H1 (cell line): ENCODE data around the gene RCBTB1. TPM values are rescaled to one million over a fixed set of nuclear protein-coding genes. Genes with fewer than 3 reads are reported as not detected.

Experiments
- CTCF ChIA-PET: fragments of 300-600 bp; sonication (Branson Sonifier 250); formaldehyde crosslinking; loops from one replicate; lab custom pipeline; 2021; ENCODE audit not compliant: partially characterized antibody; lab: Charles Lee
- POLR2A ChIA-PET: fragments of 300-600 bp; sonication (Branson Sonifier 250); formaldehyde crosslinking; loops from one replicate; lab custom pipeline; 2021; ENCODE audit warnings: inconsistent platforms; ENCODE audit not compliant: partially characterized antibody; lab: Charles Lee
- DNase-seq, 2 experiments: peaks; one replicate each; pipeline versions ENCODE4 v3.0.0 to v3.0.0-alpha.2; 2010 to 2022; ENCODE audit warnings: low spot score in 2 of 2, low read depth in 1 of 2, mixed read lengths in 1 of 2
- FAIRE-seq: peaks from 2 replicates; lab custom pipeline; 2011; peaks lifted over from hg19 to GRCh38; lab: Jason Lieb, UNC
- H2AFZ ChIP-seq: 2 replicates; pipeline ENCODE4 v1.8.1; 2012; ENCODE audit warnings: low read length, inconsistent platforms
- H2AK5ac ChIP-seq: 2 replicates; pipeline ENCODE4 v1.6.1; 2013; ENCODE audit warnings: low read depth, low read length
- H2BK120ac ChIP-seq: replicated peaks from 2 replicates; pipeline ENCODE3; 2013; ENCODE audit warnings: low read depth, low read length, inconsistent platforms
- H2BK12ac ChIP-seq: 2 replicates; pipeline ENCODE4 v1.6.1; 2013; ENCODE audit warnings: low read depth, low read length
- H2BK15ac ChIP-seq: 2 replicates; pipeline ENCODE4 v1.6.1; 2013; ENCODE audit warnings: low read length
- H2BK20ac ChIP-seq: 2 replicates; pipeline ENCODE4 v1.6.1; 2013; ENCODE audit warnings: low read length
- H2BK5ac ChIP-seq: 2 replicates; pipeline ENCODE4 v1.6.1; 2013; ENCODE audit warnings: low read depth, low read length
- H3K14ac ChIP-seq: 2 replicates; pipeline ENCODE4 v1.6.1; 2013; ENCODE audit warnings: inconsistent platforms; ENCODE audit not compliant: insufficient read length
- H3K18ac ChIP-seq: 2 replicates; pipeline ENCODE4 v1.6.1; 2013; ENCODE audit warnings: low read length; ENCODE audit errors: extremely low read depth
- H3K23ac ChIP-seq: 2 replicates; pipeline ENCODE4 v1.6.1; 2013; ENCODE audit warnings: inconsistent platforms; ENCODE audit not compliant: insufficient read length
- H3K23me2 ChIP-seq: 2 replicates; pipeline ENCODE4 v1.6.1; 2013; ENCODE audit warnings: low read depth, low read length
- H3K27ac ChIP-seq: 2 replicates; pipeline ENCODE4 v1.6.1; 2011; ENCODE audit warnings: low read depth, low read length, inconsistent platforms
- H3K27me3 ChIP-seq, 4 experiments: replicated peaks in 1 of 4; 1 replicate in 1 of 4; 2 replicates in 3 of 4; pipeline versions ENCODE4 v1.6.1 to v1.8.1; 2011 to 2013; ENCODE audit warnings: low read length in 3 of 4, mild to moderate bottlenecking in 3 of 4, inconsistent platforms in 2 of 4, mixed read lengths in 2 of 4, moderate library complexity in 1 of 4; ENCODE audit not compliant: control insufficient read depth in 3 of 4, insufficient read depth in 3 of 4; ENCODE audit errors: extremely low read depth in 1 of 4
- H3K36me3 ChIP-seq, 4 experiments: 2 replicates each; pipeline versions ENCODE4 v1.6.1 to v1.8.1; 2011 to 2013; ENCODE audit warnings: mild to moderate bottlenecking in 4 of 4, low read length in 3 of 4, moderate library complexity in 2 of 4, control low read depth in 1 of 4, inconsistent platforms in 1 of 4; ENCODE audit not compliant: insufficient read depth in 4 of 4, control insufficient read depth in 2 of 4
- H3K4ac ChIP-seq: replicated peaks from 2 replicates; pipeline ENCODE3; 2013; ENCODE audit warnings: low read length, low read depth, mixed read lengths, inconsistent platforms; ENCODE audit not compliant: insufficient read length
- H3K4me1 ChIP-seq, 4 experiments: replicated peaks in 1 of 4; 1 replicate in 1 of 4; 2 replicates in 3 of 4; pipeline versions ENCODE4 v1.6.1 to v1.8.1; 2011 to 2013; ENCODE audit warnings: low read length in 3 of 4, inconsistent platforms in 2 of 4, mixed read lengths in 1 of 4; ENCODE audit not compliant: insufficient read depth in 4 of 4, control insufficient read depth in 3 of 4
- H3K4me2 ChIP-seq, 2 experiments: 2 replicates each; pipeline versions ENCODE4 v1.6.1 to v1.8.1; 2011 to 2013; ENCODE audit warnings: low read depth in 2 of 2, low read length in 2 of 2, control low read depth in 1 of 2, inconsistent platforms in 1 of 2, mild to moderate bottlenecking in 1 of 2; ENCODE audit not compliant: insufficient read depth in 1 of 2
- H3K4me3 ChIP-seq, 4 experiments: fragments of 200-600, 300-600 bp in 1 of 4; sonication (generic), shearing (Covaris generic), sonication (Bioruptor Twin) in 1 of 4; 2 replicates each; pipeline versions ENCODE4 v1.5.1 to v1.8.1; 2011 to 2016; ENCODE audit warnings: low read length in 4 of 4, low read depth in 3 of 4, control low read depth in 2 of 4, inconsistent platforms in 2 of 4, mild to moderate bottlenecking in 2 of 4, mixed read lengths in 1 of 4, moderate library complexity in 1 of 4; ENCODE audit not compliant: insufficient read depth in 2 of 4; ENCODE audit errors: extremely low read depth in 1 of 4
- H3K56ac ChIP-seq: replicated peaks from 2 replicates; pipeline ENCODE3; 2013; ENCODE audit warnings: low read depth, mild to moderate bottlenecking, mixed read lengths, low read length, inconsistent platforms; ENCODE audit not compliant: insufficient read length
- H3K79me1 ChIP-seq: 2 replicates; pipeline ENCODE4 v1.6.1; 2013; ENCODE audit warnings: low read depth, low read length, control low read depth
- H3K79me2 ChIP-seq, 2 experiments: 2 replicates each; pipeline versions ENCODE4 v1.6.1 to v1.8.1; 2012 to 2013; ENCODE audit warnings: low read length in 2 of 2, mild to moderate bottlenecking in 2 of 2, inconsistent platforms in 1 of 2; ENCODE audit not compliant: insufficient read depth in 2 of 2, control insufficient read depth in 1 of 2
- H3K9ac ChIP-seq, 4 experiments: replicated peaks in 1 of 4; 1 replicate in 1 of 4; 2 replicates in 3 of 4; pipeline versions ENCODE4 v1.6.1 to v1.8.1; 2011 to 2013; ENCODE audit warnings: low read depth in 3 of 4, low read length in 3 of 4, control low read depth in 2 of 4, mild to moderate bottlenecking in 2 of 4, moderate library complexity in 2 of 4, inconsistent platforms in 1 of 4; ENCODE audit errors: extremely low read depth in 1 of 4
- H3K9me3 ChIP-seq, 2 experiments: 2 replicates each; pipeline versions ENCODE4 v1.6.1 to v1.8.1; 2012 to 2013; ENCODE audit warnings: mild to moderate bottlenecking in 2 of 2, moderate library complexity in 2 of 2, control low read depth in 1 of 2, inconsistent platforms in 1 of 2, low read depth in 1 of 2, low read length in 1 of 2, mixed read lengths in 1 of 2; ENCODE audit not compliant: insufficient read depth in 2 of 2
- H4K20me1 ChIP-seq, 2 experiments: replicated peaks in 1 of 2; 2 replicates each; pipeline versions ENCODE3 to v1.8.1; 2011 to 2013; ENCODE audit warnings: inconsistent platforms in 2 of 2, low read length in 2 of 2, mild to moderate bottlenecking in 1 of 2; ENCODE audit not compliant: insufficient read depth in 2 of 2, control insufficient read depth in 1 of 2
- H4K5ac ChIP-seq: 2 replicates; pipeline ENCODE4 v1.6.1; 2013; ENCODE audit warnings: low read length, low read depth, mixed read lengths, inconsistent platforms; ENCODE audit not compliant: insufficient read length
- H4K8ac ChIP-seq: 2 replicates; pipeline ENCODE4 v1.8.0; 2013; ENCODE audit warnings: mild to moderate bottlenecking, moderate library complexity, low read length, inconsistent platforms; ENCODE audit not compliant: insufficient read depth; ENCODE audit errors: extremely low read depth
- H4K91ac ChIP-seq: replicated peaks from 2 replicates; pipeline ENCODE3; 2013; ENCODE audit warnings: low read length, mixed read lengths, inconsistent platforms; ENCODE audit not compliant: insufficient read length
- SIN3A ChIP-seq, 2 experiments: IDR thresholded peaks in 1 of 2; conservative IDR thresholded peaks in 1 of 2; 2 replicates each; pipeline ENCODE4 v1.6.1; 2011 to 2012; ENCODE audit warnings: low read length in 2 of 2, improper control_type of control experiment in 1 of 2, low read depth in 1 of 2, mild to moderate bottlenecking in 1 of 2
- SIX5 ChIP-seq: IDR thresholded peaks from 2 replicates; pipeline ENCODE4 v1.6.1; 2011; ENCODE audit warnings: mild to moderate bottlenecking, low read depth, low read length
- TCF12 ChIP-seq: IDR thresholded peaks from 2 replicates; pipeline ENCODE4 v1.6.1; 2011; ENCODE audit warnings: low read depth, mild to moderate bottlenecking, low read length
- WGBS, 2 experiments: shearing (Covaris generic) in 1 of 2; methylation state at CpG; one replicate each; pipeline versions ENCODE4 v1.1.6 to v1.1.7; 2013 to 2015; ENCODE audit warnings: low lambda C conversion rate in 2 of 2, mixed read lengths in 2 of 2, inconsistent platforms in 1 of 2, low coverage in 1 of 2, missing lambda C conversion rate in 1 of 2; ENCODE audit not compliant: insufficient replicate concordance in 2 of 2, insufficient coverage in 1 of 2, insufficient read length in 1 of 2; ENCODE audit errors: extremely low coverage in 1 of 2, missing lambda C conversion rate in 1 of 2; 5-methylcytosine and 5-hydroxymethylcytosine counted together
- polyA plus RNA-seq, 7 experiments: library from polyadenylated mRNA; depleted of rRNA in 3 of 7; stranded (reverse) in 5 of 7; unstranded in 2 of 7; fragments of >200 nt in 5 of 7; fragments of 200-250 nt in 2 of 7; gene quantifications; 1 replicate in 5 of 7; 2 replicates in 1 of 7; 4 replicates in 1 of 7; pipeline versions ENCODE4 v1.2.1 to v1.2.3, GENCODE V29; 2011 to 2013; ENCODE audit warnings: missing spikeins in 2 of 7, mixed read lengths in 2 of 7
- total RNA-seq: library from RNA; stranded (reverse); fragmentation: NEBNext Ultra II Directional; extraction: Animal tissue kit (Norgen Biotek cat#: 25700); gene quantifications from 2 replicates; pipeline ENCODE4 v1.2.1, GENCODE V29; 2021

Gene RCBTB1
- total and polyA plus RNA-seq, 2 of the 8 experiments (the other 6 are each of a cell fraction or from before 2014, with no cell fraction given): 13.7 to 29.8 TPM

DNA sequence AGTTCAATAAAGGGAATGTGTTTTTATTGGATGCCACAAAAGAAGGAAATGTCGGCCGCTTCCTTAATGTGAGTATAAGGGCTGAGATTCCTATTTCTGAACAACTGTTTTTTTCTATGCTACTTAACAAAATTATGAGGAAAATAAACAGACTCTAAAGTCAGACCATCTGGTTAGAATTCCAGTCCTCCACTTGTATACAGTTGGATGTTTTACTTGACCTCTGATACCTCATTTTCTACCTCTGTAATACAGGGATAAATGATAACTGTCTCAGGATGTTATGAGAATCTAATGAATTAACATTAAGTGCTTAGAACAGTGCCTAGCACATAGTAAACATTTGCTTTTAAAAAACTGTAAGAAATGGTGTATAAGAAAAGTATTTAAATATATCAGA is 96.8 kb downstream of the RCBTB1 start:
- no peaks in the 10 kb centered on the region for H4K20me1 ChIP-seq
- no peaks in the 10 kb centered on the region for H3K4me1 ChIP-seq
- H2AK5ac ChIP-seq: no peak overlapping the region
- ChIA-PET POLR2A (interaction anchor here (0.7 kb wide), 1 partner anchor 622 kb away, joined by 3 read pairs; no protein-coding TSS in a partner anchor), CTCF (no interaction called here)
- no peak overlapping the region for H3K4me3 ChIP-seq
- no peak for DNase-seq
- TF ChIP-seq SIX5 (no peak), SIN3A (conservative IDR thresholded peaks at IDR 0.05 in 1 of 2, IDR thresholded peaks at IDR 0.05 in 1 of 2; ENCODE audit: low read depth in 1 of 2, low read length in 2 of 2) (no peak), TCF12 (no peak)
- TF ChIP-seq, all 59 proteins: peak for 0
- H2BK20ac ChIP-seq: no peak overlapping the region
- no peaks in the 10 kb centered on the region for H3K79me1 ChIP-seq
- H4K91ac ChIP-seq: no peak overlapping the region
- H3K14ac ChIP-seq: no peak overlapping the region
- no peak overlapping the region for H2BK12ac ChIP-seq
- H3K23ac ChIP-seq: no peak overlapping the region
- no peak overlapping the region for H4K8ac ChIP-seq
- no peaks in the 10 kb centered on the region for H3K79me2 ChIP-seq
- H4K5ac ChIP-seq: no peak overlapping the region
- H3K4me2 ChIP-seq: no peak overlapping the region
- FAIRE-seq: no peak
- no peak overlapping the region for H2BK120ac ChIP-seq
- H3K4ac ChIP-seq: no peak overlapping the region
- H2AFZ ChIP-seq: no peak overlapping the region
- no peak overlapping the region for H3K56ac ChIP-seq
- no peaks in the 10 kb centered on the region for H3K9me3 ChIP-seq
- H2BK5ac ChIP-seq: no peak overlapping the region
- no peak overlapping the region for H3K18ac ChIP-seq
- 89% methylated on average over 2 of the region's 2 CpGs; no CpG with 5 or more reads in 1 of the 2 experiments for WGBS, 2 experiments
- H3K36me3 ChIP-seq: peaks cover 0 to 3% (median 0%) of the 10 kb centered on the region in 4 experiments; a peak in 1 of 8 replicates
- H3K27ac ChIP-seq: no peak overlapping the region
- no peaks in the 10 kb centered on the region for H3K27me3 ChIP-seq
- H3K23me2 ChIP-seq: no peaks in the 10 kb centered on the region
- H3K9ac ChIP-seq: no peak overlapping the region
- no peak overlapping the region for H2BK15ac ChIP-seq

Other genes with a start within 250 kb of the RCBTB1 start
- 4.1 and 4.8 TPM in 2 replicates for gene CAB39L, start 141.5 kb downstream of the RCBTB1 start, total RNA-seq
- gene CAB39L, start 141.5 kb downstream of the RCBTB1 start, polyA plus RNA-seq (2011; rRNA removed): 2.3 and 2.5 TPM in 2 replicates
- gene SETDB2, start 141.3 kb downstream of the RCBTB1 start, total RNA-seq: 5.4 and 6.1 TPM in 2 replicates
- 0.80 and 1.2 TPM in 2 replicates for gene SETDB2, start 141.3 kb downstream of the RCBTB1 start, polyA plus RNA-seq (2011; rRNA removed)
- gene PHF11, start 89.6 kb downstream of the RCBTB1 start, total RNA-seq: 6.1 and 9.3 TPM in 2 replicates
- gene PHF11, start 89.6 kb downstream of the RCBTB1 start, polyA plus RNA-seq (2011; rRNA removed): 5.6 and 8.1 TPM in 2 replicates
- 0.40 and 0.52 TPM in 2 replicates for gene ARL11, start 42.9 kb upstream of the RCBTB1 start, total RNA-seq
- gene ARL11, start 42.9 kb upstream of the RCBTB1 start, polyA plus RNA-seq (2011; rRNA removed): 0.41 and 0.45 TPM in 2 replicates
- gene EBPL, start 105.9 kb upstream of the RCBTB1 start, total RNA-seq: 130 TPM in 2 replicates
- 136 and 204 TPM in 2 replicates for gene EBPL, start 105.9 kb upstream of the RCBTB1 start, polyA plus RNA-seq (2011; rRNA removed)
- gene KPNA3, start 207.1 kb upstream of the RCBTB1 start, total RNA-seq: 62.3 and 63.2 TPM in 2 replicates
- 13.1 and 21.4 TPM in 2 replicates for gene KPNA3, start 207.1 kb upstream of the RCBTB1 start, polyA plus RNA-seq (2011; rRNA removed)